Liver (tissue), 9 donors: ENCODE results near the gene TDP2. TPM values are rescaled to one million over a fixed set of nuclear protein-coding genes. Genes with fewer than 3 reads are reported as not detected.

Experiments
- DNase-seq: peaks from one replicate; pipeline ENCODE4 v3.0.0-alpha.2; 2017; ENCODE audit warnings: low spot score
- H3K27ac ChIP-seq, 2 donors: one replicate each; pipeline ENCODE4 v1.7.0; 2013; ENCODE audit warnings: inconsistent platforms in 2 of 2, low read length in 2 of 2, control low read depth in 1 of 2, low read depth in 1 of 2, mild to moderate bottlenecking in 1 of 2
- H3K27me3 ChIP-seq, 4 donors: one replicate each; pipeline versions ENCODE4 v1.6.1 to v1.7.0; 2013; ENCODE audit warnings: low read length in 3 of 4, inconsistent platforms in 1 of 4, mild to moderate bottlenecking in 1 of 4, moderate library complexity in 1 of 4; ENCODE audit not compliant: control insufficient read depth in 4 of 4, insufficient read depth in 4 of 4
- H3K36me3 ChIP-seq, 4 donors: one replicate each; pipeline versions ENCODE4 v1.6.1 to v1.7.0; 2013; ENCODE audit warnings: low read length in 3 of 4, mild to moderate bottlenecking in 3 of 4, low read depth in 1 of 4, moderate library complexity in 1 of 4; ENCODE audit not compliant: control insufficient read depth in 4 of 4, insufficient read depth in 3 of 4
- H3K4me1 ChIP-seq, 4 donors: one replicate each; pipeline versions ENCODE4 v1.6.1 to v1.7.0; 2013; ENCODE audit warnings: low read length in 3 of 4, mild to moderate bottlenecking in 3 of 4, moderate library complexity in 1 of 4; ENCODE audit not compliant: control insufficient read depth in 4 of 4, insufficient read depth in 4 of 4
- H3K4me3 ChIP-seq, 3 donors: one replicate each; pipeline versions ENCODE4 v1.6.1 to v1.7.0; 2013; ENCODE audit warnings: low read length in 3 of 3, control low read depth in 1 of 3, low read depth in 1 of 3, mild to moderate bottlenecking in 1 of 3
- H3K9ac ChIP-seq, 2 donors: one replicate each; pipeline ENCODE4 v1.7.0; 2013; ENCODE audit warnings: low read length in 2 of 2, mild to moderate bottlenecking in 2 of 2, moderate library complexity in 2 of 2, control low read depth in 1 of 2, low read depth in 1 of 2
- H3K9me3 ChIP-seq, 4 donors: one replicate each; pipeline versions ENCODE4 v1.6.1 to v1.7.0; 2013; ENCODE audit warnings: low read length in 3 of 4; ENCODE audit not compliant: control insufficient read depth in 4 of 4
- CTCF ChIP-seq: fragments of 150-350 bp; IDR thresholded peaks from 2 replicates; pipeline ENCODE4 v1.5.1; 2017; ENCODE audit warnings: improper control_type of control experiment, low read depth, low read length; ENCODE audit not compliant: missing input control
- EGR1 ChIP-seq, 2 donors: IDR thresholded peaks; 2 replicates each; pipeline ENCODE4 v1.6.1; 2016 to 2018; ENCODE audit warnings: antibody characterized with exemption in 2 of 2, low read depth in 2 of 2
- FOXA1 ChIP-seq: IDR thresholded peaks from 2 replicates; pipeline ENCODE4 v1.6.1; 2016; ENCODE audit warnings: antibody characterized with exemption
- FOXA2 ChIP-seq: IDR thresholded peaks from 2 replicates; pipeline ENCODE4 v1.6.1; 2016; ENCODE audit warnings: antibody characterized with exemption
- GABPA ChIP-seq, 2 donors: IDR thresholded peaks in 1 of 2; conservative IDR thresholded peaks in 1 of 2; 2 replicates each; pipeline ENCODE4 v1.6.1; 2016; ENCODE audit warnings: antibody characterized with exemption in 2 of 2, mild to moderate bottlenecking in 1 of 2, moderate library complexity in 1 of 2
- HNF4A ChIP-seq, 2 donors: conservative IDR thresholded peaks; 2 replicates each; pipeline ENCODE4 v1.6.1; 2016; ENCODE audit warnings: antibody characterized with exemption in 2 of 2, mild to moderate bottlenecking in 2 of 2
- HNF4G ChIP-seq: IDR thresholded peaks from 2 replicates; pipeline ENCODE4 v1.6.1; 2016; ENCODE audit warnings: antibody characterized with exemption
- JUND ChIP-seq, 2 donors: IDR thresholded peaks; 2 replicates each; pipeline ENCODE4 v1.6.1; 2016; ENCODE audit warnings: antibody characterized with exemption in 2 of 2
- MAX ChIP-seq: IDR thresholded peaks from 2 replicates; pipeline ENCODE4 v1.6.1; 2016; ENCODE audit warnings: antibody characterized with exemption
- NR2F2 ChIP-seq: IDR thresholded peaks from 2 replicates; pipeline ENCODE4 v1.6.1; 2016; ENCODE audit warnings: antibody characterized with exemption
- RAD21 ChIP-seq, 2 donors: IDR thresholded peaks; 2 replicates each; pipeline ENCODE4 v1.6.1; 2016; ENCODE audit warnings: antibody characterized with exemption in 2 of 2, mild to moderate bottlenecking in 2 of 2
- REST ChIP-seq: IDR thresholded peaks from 2 replicates; pipeline ENCODE4 v1.6.1; 2016; ENCODE audit warnings: antibody characterized with exemption, mild to moderate bottlenecking
- RXRA ChIP-seq, 2 donors: IDR thresholded peaks; 2 replicates each; pipeline ENCODE4 v1.6.1; 2017 to 2018; ENCODE audit warnings: antibody characterized with exemption in 2 of 2, mild to moderate bottlenecking in 1 of 2
- SP1 ChIP-seq: IDR thresholded peaks from 2 replicates; pipeline ENCODE4 v1.6.1; 2018; ENCODE audit warnings: antibody characterized with exemption, mild to moderate bottlenecking
- TAF1 ChIP-seq: conservative IDR thresholded peaks from 2 replicates; pipeline ENCODE4 v1.6.1; 2016; ENCODE audit warnings: antibody characterized with exemption, mild to moderate bottlenecking
- YY1 ChIP-seq: IDR thresholded peaks from 2 replicates; pipeline ENCODE4 v1.6.1; 2016; ENCODE audit warnings: antibody characterized with exemption, mild to moderate bottlenecking
- ZBTB33 ChIP-seq: IDR thresholded peaks from 2 replicates; pipeline ENCODE4 v1.6.1; 2016; ENCODE audit warnings: antibody characterized with exemption
- WGBS: extraction: QIAGEN DNeasy Blood & Tissue Kit; methylation state at CpG from one replicate; pipeline ENCODE4 v1.1.7; 2013; 5-methylcytosine and 5-hydroxymethylcytosine counted together
- polyA plus RNA-seq, 2 donors: library from polyadenylated mRNA; stranded (reverse) in 1 of 2; unstranded in 1 of 2; fragments of 200-250 nt in 1 of 2; fragments of >200 nt in 1 of 2; fragmentation: Nextera tagmentation in 1 of 2; extraction: Ambion mirVana in 1 of 2; gene quantifications; one replicate each; pipeline versions ENCODE4 v1.2.1 to v1.2.3, GENCODE V29; 2013 to 2015
- total RNA-seq, 2 donors: library from RNA; depleted of rRNA; stranded (reverse); fragments of >200 nt; gene quantifications; one replicate each; pipeline ENCODE4 v1.2.3, GENCODE V29; 2014
- TF ChIP-seq, protein P1 (sequence below): IDR thresholded peaks from 2 replicates; pipeline ENCODE4 v1.6.1; 2016; ENCODE audit warnings: antibody characterized with exemption
- donor health status: healthy.
- donor health status: healthy.
- donor health status: healthy.
- donor health status: healthy.
- donor health status: healthy.

Gene TDP2
- total and polyA plus RNA-seq, 4 donors, result 16.5 to 24.3 (median 18.5) TPM

DNA sequence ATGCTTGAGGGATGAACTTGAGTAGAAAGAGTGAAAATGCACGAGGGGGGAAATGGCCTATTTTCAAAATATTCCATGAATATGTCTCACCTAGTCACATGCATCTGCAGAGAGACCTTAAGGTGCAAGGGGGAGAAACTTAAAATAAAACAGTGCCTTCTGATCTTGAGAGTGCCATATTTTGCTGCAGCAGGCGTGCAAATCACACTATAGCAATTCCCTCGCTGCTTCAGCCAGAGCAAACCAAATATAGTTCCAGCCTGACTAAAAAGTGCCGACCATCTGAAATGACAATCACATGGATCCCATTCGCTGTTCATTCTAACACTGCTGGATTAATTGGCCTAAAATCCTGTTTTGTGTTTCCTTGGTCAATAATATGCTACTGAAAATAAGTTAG, 47.0 kb downstream of the TDP2 start:
- Histone ChIP-seq H3K36me3 (no peaks in the 10 kb centered on the region), H3K27ac (no peak overlapping the region), H3K9ac (no peak overlapping the region), H3K27me3 (no peaks in the 10 kb centered on the region), H3K4me1 (no peaks in the 10 kb centered on the region), H3K4me3 (no peak overlapping the region), H3K9me3 (no peaks in the 10 kb centered on the region)
- WGBS, result 94% methylated on average over 5 of the region's 5 CpGs
- DNase-seq, result no peak
- TF ChIP-seq TAF1, result no peak
- TF ChIP-seq ZBTB33, result no peak
- no peak for TF ChIP-seq REST
- TF ChIP-seq RXRA (IDR thresholded peaks at IDR 0.05), result no peak
- TF ChIP-seq YY1, result no peak
- no peak for TF ChIP-seq NR2F2
- no peak for TF ChIP-seq GABPA (IDR thresholded peaks at IDR 0.05 in 1 of 2, conservative IDR thresholded peaks at IDR 0.05 in 1 of 2)
- no peak for TF ChIP-seq EGR1 (IDR thresholded peaks at IDR 0.05; ENCODE audit: low read depth in 2 of 2)
- TF ChIP-seq FOXA2, result no peak
- TF ChIP-seq RAD21 (IDR thresholded peaks at IDR 0.05), result no peak
- TF ChIP-seq MAX, result no peak
- TF ChIP-seq SP1, result no peak
- no peak for TF ChIP-seq HNF4G
- no peak for TF ChIP-seq FOXA1
- no peak for TF ChIP-seq JUND (IDR thresholded peaks at IDR 0.05)
- TF ChIP-seq HNF4A (conservative IDR thresholded peaks at IDR 0.05), result no peak
- TF ChIP-seq CTCF, result no peak
- TF ChIP-seq, protein P1, sequence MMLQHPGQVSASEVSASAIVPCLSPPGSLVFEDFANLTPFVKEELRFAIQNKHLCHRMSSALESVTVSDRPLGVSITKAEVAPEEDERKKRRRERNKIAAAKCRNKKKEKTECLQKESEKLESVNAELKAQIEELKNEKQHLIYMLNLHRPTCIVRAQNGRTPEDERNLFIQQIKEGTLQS, result no peak
